HG02973 (cell line): Measurements from ENCODE around the gene CEP76.
A peak's percentile ranks its signal among the peaks of the same experiment; 100 is the strongest.

Experiments
- ATAC-seq: cut with Tn5 transposase; IDR thresholded peaks from one replicate; pipeline ENCODE4 v1.9.1; 2021; ENCODE audit warnings: moderate library complexity; ENCODE audit not compliant: unreplicated experiment

Gene CEP76

DNA sequence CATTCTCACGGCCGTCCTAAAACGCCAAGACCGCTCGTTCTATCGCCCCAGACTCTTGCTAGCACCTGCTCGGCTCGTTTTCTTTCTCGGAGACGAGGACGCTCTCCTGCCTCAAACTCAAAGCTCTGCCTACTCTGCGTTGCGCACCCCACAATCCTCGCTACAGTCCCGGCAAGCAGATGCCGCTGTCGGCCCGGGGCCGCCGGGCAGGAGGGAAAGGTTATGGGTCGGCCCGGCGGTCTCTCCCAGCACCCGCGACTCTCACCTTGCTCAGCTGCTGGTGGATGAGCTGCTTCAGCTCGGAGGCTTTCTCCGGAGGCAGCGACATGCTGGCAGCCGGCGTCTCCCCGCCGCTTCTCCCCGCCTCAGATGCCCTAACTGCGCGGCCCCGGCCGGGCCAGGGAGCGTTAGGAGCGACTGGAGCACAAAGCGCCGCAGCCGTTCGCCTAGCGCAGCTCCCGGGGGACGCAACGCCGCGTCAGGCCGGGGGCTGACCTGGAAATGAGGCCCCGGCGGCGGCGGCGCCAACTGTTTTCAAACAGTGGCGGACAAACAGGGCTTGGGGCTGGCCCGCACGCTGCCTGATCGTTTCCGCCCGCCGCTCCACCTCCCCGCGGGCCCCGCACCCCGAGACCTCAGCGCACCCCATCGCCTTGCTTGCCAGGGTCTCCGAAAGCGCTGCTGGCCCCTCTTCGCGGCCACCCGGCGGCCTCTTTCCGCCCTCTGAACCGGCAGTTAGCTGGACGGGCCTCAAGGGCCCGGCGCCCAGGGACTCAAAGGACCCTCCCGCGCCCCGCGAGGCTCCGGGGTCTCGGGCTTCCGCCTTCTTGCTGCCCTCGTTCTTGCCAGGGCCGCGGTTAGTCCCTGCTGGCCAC is at the start of gene CEP76, which contains the start of gene PSMG2:
TSS of gene CEP76 (minus strand) at position 503 of the 875 bp plus-strand sequence. CDS start at position 328, 175 bp downstream.
TSS of gene PSMG2 (plus strand) at position 822 of the 875 bp plus-strand sequence. CDS start 66 bp downstream, outside the sequence.
- ATAC-seq: peak; percentile 72

GRCh38 chr18:12751891-12752290 is 49.4 kb upstream of the CEP76 start:
- no peak for ATAC-seq

DNA sequence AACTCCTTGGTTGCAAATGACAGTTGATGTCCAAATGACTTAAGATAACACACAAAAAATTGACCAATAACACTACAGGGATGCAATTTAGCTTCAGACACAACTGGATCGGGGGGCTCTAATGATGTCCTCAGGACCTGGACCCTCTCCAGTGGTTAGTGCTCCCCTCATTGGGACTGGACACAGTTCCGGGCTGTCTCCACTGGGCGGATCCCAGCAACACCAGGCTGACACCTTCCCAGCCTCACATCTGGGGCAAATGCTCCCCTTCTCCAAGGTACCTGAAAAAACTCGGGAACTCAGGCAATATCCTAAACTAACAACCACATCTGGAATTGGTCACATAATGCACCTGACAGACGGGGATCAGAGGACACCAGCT is 49.0 kb upstream of the CEP76 start:
- no peak for ATAC-seq

DNA sequence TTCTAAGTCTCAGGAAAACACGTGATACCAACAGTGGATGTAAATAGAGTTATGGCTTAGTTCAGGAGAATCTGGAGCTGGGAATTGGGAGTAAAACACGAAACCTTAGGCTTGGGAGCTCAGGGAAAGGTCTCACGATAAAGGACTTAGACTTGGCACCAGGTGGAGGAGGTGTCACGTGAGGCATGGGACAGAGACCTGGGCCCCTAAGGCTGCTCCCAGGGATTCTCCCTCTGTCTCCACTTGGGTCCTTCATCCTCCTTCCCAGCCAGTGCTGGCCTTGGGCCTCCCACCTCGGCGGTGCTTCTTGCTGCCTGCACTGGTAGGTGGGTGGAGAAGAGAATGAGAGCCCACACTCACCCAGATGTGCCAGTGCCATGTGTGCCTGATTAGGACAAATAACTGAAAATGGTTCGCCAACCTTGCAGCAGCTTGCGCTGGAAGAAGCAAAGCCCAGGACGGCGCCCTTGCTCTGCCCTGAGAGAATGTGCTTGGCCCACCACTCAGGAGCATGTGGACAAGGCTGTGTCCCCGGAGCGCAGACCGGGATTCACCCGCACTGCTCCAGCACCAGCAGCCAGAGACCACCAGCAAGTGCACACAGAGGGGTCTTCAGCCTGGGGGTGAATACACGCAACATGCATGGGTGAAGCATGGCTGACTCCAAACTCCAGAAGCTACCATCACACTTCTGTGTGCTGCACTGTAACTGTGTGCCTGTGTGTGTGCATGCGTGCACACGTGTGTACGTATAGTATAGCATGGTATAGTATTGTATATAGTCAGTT is 48.4 kb upstream of the CEP76 start:
- ATAC-seq: no peak

- ATAC-seq: no peak
Observed at GRCh38 chr18:12750076-12750714, 47.7 kb upstream of the CEP76 start.

GRCh38 chr18:12749121-12749520 is 46.6 kb upstream of the CEP76 start:
- ATAC-seq: no peak

DNA sequence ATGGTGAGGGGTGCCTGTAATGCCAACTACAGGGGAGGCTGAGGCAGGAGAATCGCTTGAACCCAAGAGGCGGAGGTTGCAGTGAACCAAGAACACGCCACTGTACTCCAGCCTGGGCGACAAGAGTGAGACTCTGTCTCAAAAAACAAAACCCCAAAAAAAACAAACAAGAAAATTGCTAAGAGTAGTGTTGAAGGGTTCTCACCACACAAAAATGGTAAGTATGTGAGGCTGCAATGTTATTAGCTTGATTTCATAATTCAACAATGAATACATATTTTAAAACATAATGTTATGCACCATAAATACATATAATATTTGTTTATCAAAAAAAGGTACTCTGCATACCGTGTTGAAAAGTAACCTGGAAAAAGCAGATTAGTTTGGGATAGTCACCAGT is 46.1 kb upstream of the CEP76 start:
- ATAC-seq: no peak

- no peak for ATAC-seq
Observed at GRCh38 chr18:12747530-12748315, 45.2 kb upstream of the CEP76 start.

- ATAC-seq: no peak
Observed at GRCh38 chr18:12745095-12745795, 42.7 kb upstream of the CEP76 start.

DNA sequence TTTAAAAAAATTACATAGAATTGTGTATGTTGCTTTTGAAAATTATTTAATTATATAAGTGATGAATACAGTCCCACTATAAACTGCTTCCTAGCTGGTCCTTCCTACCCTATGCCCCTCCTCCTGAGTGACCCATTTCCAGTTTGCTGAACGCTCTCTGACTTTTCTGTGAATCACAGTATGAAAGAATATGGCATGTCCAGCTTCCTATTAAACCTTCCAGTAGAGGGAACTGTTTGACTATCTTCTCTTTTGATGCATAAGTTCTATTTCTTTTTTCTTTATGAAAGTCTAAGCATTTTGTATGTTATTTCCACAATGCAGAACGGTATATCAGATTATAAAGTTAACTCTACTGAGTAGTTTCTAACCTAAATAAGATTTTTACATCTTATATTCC is 41.6 kb upstream of the CEP76 start:
- no peak for ATAC-seq

DNA sequence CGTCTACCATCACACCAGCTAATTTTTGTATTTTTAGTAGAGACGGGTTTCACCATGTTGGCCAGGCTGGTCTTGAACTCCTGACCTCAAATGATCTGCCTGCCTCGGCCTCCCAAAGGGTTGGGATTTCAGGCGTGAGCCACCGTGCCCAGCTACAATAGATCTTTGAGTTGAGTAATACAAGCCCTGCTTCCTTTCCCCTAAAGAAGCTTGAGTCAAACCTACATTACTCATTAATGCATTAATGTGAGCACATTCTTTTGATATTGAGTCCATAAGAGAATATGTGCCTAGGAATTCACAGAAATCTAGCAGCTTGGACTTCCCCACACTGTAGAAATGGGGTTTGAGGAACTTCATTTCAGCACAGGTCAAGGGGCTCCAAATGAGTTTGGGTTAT is 39.9 kb upstream of the CEP76 start:
- no peak for ATAC-seq

DNA sequence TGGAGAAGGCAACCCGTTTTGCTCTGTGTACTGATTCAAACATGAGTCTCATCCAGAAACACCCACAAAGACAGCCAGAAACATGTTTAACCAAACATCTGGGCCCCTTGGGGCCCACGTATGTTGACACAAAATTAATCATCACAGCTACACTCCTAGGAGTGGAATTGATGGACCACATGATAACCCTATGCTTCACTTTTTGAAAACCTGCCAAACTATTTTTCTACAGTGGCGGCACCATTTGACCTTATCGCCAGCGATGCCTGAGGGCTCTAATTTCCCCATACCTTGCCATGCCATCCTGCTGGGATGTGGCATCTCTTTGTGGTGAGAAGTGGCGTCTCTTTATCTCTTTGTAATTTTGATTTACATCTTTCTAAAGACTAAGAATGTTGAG is 38.8 kb upstream of the CEP76 start:
- no peak for ATAC-seq

DNA sequence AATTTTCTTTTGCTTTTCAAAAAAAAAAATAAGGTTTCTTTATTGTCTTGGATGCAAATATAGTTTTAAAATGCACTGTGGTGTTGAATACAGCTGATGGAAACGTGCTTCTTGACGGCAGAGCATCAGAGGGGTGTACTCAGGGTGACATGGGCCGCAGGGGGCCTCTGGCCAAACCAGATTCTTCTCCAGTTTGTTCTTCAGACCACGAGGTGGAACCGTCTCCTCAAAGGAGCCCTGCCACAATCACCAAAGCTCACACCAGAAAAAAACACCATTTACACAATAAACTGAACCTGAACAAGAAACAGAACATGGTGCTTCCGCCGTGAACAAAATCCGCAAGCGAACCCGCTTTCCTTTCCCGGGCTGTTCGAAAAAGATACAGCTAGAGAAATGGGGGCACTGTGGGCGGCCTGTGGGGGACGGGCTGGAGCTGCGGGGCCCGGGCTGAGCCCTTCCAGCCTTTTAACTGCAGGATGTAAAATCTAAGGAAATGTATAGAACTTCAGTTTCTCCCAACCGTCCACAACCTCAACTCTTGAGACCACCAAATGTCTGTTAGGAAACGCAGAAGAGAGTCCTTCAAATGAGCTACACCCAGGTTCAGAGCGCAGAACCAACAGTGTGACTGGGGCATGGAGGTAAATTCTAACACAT is 34.9 kb upstream of the CEP76 start:
- ATAC-seq: no peak

DNA sequence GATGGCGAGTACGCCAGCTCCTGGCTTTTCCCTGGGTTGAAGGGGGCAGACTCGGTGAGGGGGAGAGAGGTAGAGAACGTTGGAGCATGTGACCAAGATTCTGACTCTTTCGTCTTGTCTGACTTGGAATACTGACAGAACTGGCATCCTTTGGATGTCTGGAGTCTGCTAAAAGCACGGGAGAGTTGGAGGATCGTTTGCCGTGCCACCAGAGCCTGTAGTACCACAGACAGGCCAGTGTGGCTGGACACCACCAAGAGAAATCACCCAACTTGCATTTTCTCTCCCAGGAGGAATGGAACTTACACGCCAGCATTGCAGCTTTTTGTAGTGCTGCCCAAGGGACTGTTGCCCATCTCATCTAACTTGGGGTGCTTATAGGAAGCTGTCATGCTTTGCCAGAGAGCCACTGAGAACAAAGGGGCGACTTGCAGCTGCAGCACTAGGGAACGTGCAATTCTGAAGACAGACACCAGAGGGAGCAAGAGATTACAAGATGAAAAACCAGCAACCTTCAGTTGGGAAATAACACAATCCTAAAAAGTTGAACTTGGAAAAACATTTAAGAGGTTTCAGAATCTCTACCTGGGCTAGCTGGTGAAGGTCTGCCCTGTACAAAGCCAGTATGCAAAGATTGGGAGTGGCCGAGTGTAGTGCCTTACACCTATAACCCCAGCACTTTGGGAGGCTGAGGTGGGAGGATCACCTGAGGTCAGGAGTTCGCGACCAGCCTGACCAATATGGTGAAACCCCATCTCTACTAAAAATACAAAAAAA is 24.4 kb upstream of the CEP76 start:
- ATAC-seq: no peak

DNA sequence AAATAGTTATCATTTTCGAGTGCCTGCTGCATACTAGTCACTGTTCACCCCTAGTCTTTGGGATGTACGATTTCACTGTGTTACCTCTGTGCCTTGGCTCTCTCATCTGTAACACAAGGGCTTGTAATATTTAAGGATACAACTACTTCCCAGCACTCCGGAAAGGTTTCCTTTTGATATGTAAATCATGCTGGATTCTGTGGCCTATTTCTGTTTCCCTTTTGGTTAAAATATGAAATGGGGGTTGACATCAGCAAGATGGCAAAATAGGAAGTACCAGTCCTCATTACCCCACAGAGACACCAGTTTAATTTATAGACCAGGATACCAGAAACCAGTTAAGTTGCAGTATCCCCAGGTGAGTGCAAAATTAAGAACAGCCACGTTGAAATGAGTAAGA is 23.8 kb upstream of the CEP76 start:
- no peak for ATAC-seq

DNA sequence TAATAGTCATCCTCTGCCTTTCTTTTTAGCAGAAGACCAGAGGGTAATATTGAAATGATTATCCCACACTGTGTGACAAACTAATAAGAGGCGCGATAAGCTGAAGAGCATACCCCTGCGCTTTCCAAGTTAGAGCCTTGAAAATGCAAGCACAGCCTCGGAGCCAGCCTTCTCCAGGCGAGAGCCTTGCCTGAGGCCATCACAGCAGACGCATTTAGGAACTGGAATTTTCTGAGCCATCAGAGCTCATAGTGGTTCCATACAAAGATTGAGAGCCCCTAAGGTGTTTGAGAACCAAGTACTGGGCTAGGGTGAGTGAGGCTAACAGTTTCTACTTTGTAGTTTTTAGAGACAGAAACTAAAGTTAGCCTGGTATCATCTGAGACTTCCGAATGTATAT is 20.2 kb upstream of the CEP76 start:
- no peak for ATAC-seq

DNA sequence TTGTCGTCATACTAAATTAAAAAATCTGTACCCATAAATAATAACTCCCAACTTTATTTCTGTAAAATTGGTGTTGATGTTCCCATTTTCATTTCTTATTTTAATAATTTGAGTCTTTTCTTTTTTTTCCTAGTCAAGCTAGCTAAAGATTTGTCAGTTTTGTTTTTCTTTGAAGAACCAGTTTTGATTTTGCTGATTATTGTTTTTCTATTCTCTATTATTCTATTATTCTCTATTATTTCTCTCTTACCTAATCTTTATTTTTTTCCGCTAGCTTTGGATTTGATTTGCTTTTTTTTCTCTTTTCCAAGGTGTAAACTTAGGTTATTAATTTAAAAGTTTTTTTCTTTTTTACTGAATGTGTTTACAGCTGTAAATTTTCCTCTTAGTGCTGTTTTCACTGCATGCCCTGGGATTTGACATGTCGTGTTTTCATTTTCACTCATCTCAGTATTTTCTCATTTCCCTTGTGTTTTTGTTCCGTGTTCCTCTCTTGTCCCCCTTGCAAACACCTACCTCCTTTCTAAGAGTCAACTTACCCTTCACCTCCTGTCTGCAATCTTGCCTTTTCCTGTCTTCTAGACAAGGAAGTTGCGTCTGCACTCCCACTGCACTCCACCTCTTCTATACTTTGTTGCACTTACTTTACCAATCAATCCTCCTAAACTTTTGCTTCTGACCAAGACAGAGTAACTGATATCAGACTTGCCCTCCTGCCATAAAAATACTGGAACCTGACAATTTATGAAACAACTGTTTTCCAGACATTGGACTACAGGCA is 19.2 kb upstream of the CEP76 start:
- no peak for ATAC-seq

DNA sequence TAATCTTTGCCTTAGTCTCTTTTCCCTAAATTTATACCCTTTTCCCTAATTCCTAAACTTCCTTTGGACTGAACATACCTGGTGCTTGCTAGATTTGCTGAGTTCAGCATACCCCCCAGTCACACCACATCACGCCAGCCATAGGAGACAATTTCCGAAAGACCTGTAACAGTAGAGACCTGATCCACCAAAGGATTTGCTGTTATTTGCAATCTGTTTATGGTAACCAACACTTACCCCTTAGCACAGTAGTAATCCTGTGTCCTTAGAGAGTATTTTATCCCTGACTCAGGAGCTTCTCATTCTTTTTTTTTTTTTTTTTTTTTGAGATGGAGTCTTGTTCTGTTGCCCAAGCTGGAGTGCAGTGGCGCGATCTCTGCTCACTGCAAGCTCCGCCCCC is 8.9 kb upstream of the CEP76 start:
- ATAC-seq: no peak
